Posterior cingulate gyrus (tissue), 11 donors: ENCODE results near the gene IL17C.
A peak's percentile ranks its signal among the peaks of the same experiment; 100 is the strongest.

Experiments
- DNase-seq, 10 donors: peaks; one replicate each; pipeline versions ENCODE4 v3.0.0 to v3.0.0-alpha.2; 2020 to 2021; ENCODE audit warnings: mixed read lengths in 3 of 10
- intact Hi-C: fragments of 100-400 bp; cut with DNase I; formaldehyde crosslinking; loops from one replicate; pipeline ENCODE4 v1.15.1; 2023

The IL17C gene

GRCh38 chr16:88678224-88678979, 40.0 kb downstream of the IL17C start:
- DNase-seq: peak in 1 of 10 donors; percentile 82
- intact Hi-C loops: no loop called here

- no peak for DNase-seq
- intact Hi-C loops: no loop called here
Measured at GRCh38 chr16:88680554-88681083, 42.2 kb downstream of the IL17C start.

- no peak for DNase-seq
- intact Hi-C loops: no loop called here
Measured at GRCh38 chr16:88681084-88681680, 42.8 kb downstream of the IL17C start.

- intact Hi-C loops: no loop called here
- peak; percentile 37 to 97 (median 78) for DNase-seq
Measured at GRCh38 chr16:88681709-88682451, 43.5 kb downstream of the IL17C start.

GRCh38 chr16:88684569-88685155, 46.3 kb downstream of the IL17C start:
- no peak for DNase-seq
- intact Hi-C loops: no loop called here

GRCh38 chr16:88685156-88686061, 47.0 kb downstream of the IL17C start:
- intact Hi-C loops: no loop called here
- peak in 2 of 10 donors; percentile 34 to 82 for DNase-seq

- no peak for DNase-seq
- intact Hi-C loops: no loop called here
Measured at GRCh38 chr16:88686062-88686438, 47.7 kb downstream of the IL17C start.

- peak in 6 of 10 donors; percentile 47 to 93 (median 56) for DNase-seq
- intact Hi-C loops: no loop called here
Measured at GRCh38 chr16:88686439-88687253, 48.3 kb downstream of the IL17C start, which contains the start of gene SNAI3. TSS of gene SNAI3 (minus strand) at chr16:88686507. CDS start at chr16:88686406, 101 bp downstream.

GRCh38 chr16:88687254-88687576, 48.8 kb downstream of the IL17C start:
- peak in 1 of 10 donors; percentile 84 for DNase-seq
- intact Hi-C loops: no loop called here

GRCh38 chr16:88687676-88688012, 49.3 kb downstream of the IL17C start:
- intact Hi-C loops: no loop called here
- no peak for DNase-seq

- DNase-seq: peak in 8 of 10 donors; percentile 60 to 95 (median 70)
- intact Hi-C loops: no loop called here
Measured at GRCh38 chr16:88688013-88688778, 49.8 kb downstream of the IL17C start.
